ENCODE data around the gene LIPN.

LIPN gene

GRCh38 chr10:88787463-88787862 lies 27.6 kb downstream of the LIPN start:
- POLR2A ChIA-PET (ENCODE audit: low non-redundant PET) = no interaction called here
- CTCF ChIA-PET = interaction anchor here (1.2 kb wide), 1 partner anchor 60 kb away, joined by 3 read pairs; no protein-coding TSS in a partner anchor
- no peak for DNase-seq (ENCODE audit: low spot score)
- H3K27ac ChIP-seq = no peak overlapping the region
- no peak for TF ChIP-seq CTCF (conservative IDR thresholded peaks at IDR 0.05; ENCODE audit: low read depth)

- POLR2A ChIA-PET (ENCODE audit: low non-redundant PET) = no interaction called here
- no peak for TF ChIP-seq CTCF (conservative IDR thresholded peaks at IDR 0.05; ENCODE audit: low read depth)
- CTCF ChIA-PET = interaction anchor here (1.0 kb wide), 1 partner anchor 224 kb away, joined by 3 read pairs; no protein-coding TSS in a partner anchor
- H3K27ac ChIP-seq = no peak overlapping the region
- no peak for DNase-seq (ENCODE audit: low spot score)
These were observed 29.1 kb downstream of the LIPN start for GRCh38 chr10:88788924-88789323.

GRCh38 chr10:88791924-88792323 lies 32.1 kb downstream of the LIPN start:
- peak; percentile 39 for DNase-seq (ENCODE audit: low spot score)
- no peak overlapping the region for H3K27ac ChIP-seq
- peak; percentile 49 for TF ChIP-seq CTCF (conservative IDR thresholded peaks at IDR 0.05; ENCODE audit: low read depth)
- POLR2A ChIA-PET (ENCODE audit: low non-redundant PET) = no interaction called here
- CTCF ChIA-PET = interaction anchor here (0.7 to 1.5 kb wide), 7 partner anchors 8 to 227 kb away, joined by 3 to 10 read pairs (median 3); no protein-coding TSS in a partner anchor

- CTCF ChIA-PET = interaction anchor here (0.7 to 1.0 kb wide), 4 partner anchors 102 to 1651 kb away, joined by 3 to 7 read pairs (median 3); no protein-coding TSS in a partner anchor
- no peak overlapping the region for H3K27ac ChIP-seq
- TF ChIP-seq CTCF (conservative IDR thresholded peaks at IDR 0.05; ENCODE audit: low read depth) = no peak
- POLR2A ChIA-PET (ENCODE audit: low non-redundant PET) = no interaction called here
- DNase-seq (ENCODE audit: low spot score) = no peak
These were observed 32.8 kb downstream of the LIPN start for GRCh38 chr10:88792661-88793060.

- H3K27ac ChIP-seq = no peak overlapping the region
- no peak for TF ChIP-seq CTCF (conservative IDR thresholded peaks at IDR 0.05; ENCODE audit: low read depth)
- ChIA-PET CTCF (interaction anchor here (0.7 to 1.2 kb wide), 4 partner anchors 16 to 232 kb away, joined by 3 to 8 read pairs (median 4); no protein-coding TSS in a partner anchor), POLR2A (ENCODE audit: low non-redundant PET) (no interaction called here)
- DNase-seq (ENCODE audit: low spot score) = peak; percentile 21
These were observed 34.0 kb downstream of the LIPN start for GRCh38 chr10:88793712-88794299.

- H3K27ac ChIP-seq = no peak overlapping the region
- ChIA-PET POLR2A (ENCODE audit: low non-redundant PET) (no interaction called here), CTCF (interaction anchor here (0.7 to 1.2 kb wide), 4 partner anchors 15 to 169 kb away, joined by 3 to 5 read pairs (median 4); no protein-coding TSS in a partner anchor)
- no peak for DNase-seq (ENCODE audit: low spot score)
- TF ChIP-seq CTCF (conservative IDR thresholded peaks at IDR 0.05; ENCODE audit: low read depth) = no peak
These were observed 34.9 kb downstream of the LIPN start for GRCh38 chr10:88794731-88795130.

Measured in RWPE1 (cell line).